Rectal smooth muscle tissue (tissue), 1 donor: ENCODE data around the gene IL1RAPL1.

Experiments
- H3K27ac ChIP-seq: one replicate; pipeline ENCODE4 v1.7.0; 2013; ENCODE audit warnings: low read depth, low read length, inconsistent platforms
- H3K27me3 ChIP-seq: one replicate; pipeline ENCODE4 v1.7.0; 2013; ENCODE audit warnings: low read length; ENCODE audit not compliant: control insufficient read depth, insufficient read depth
- H3K36me3 ChIP-seq: one replicate; pipeline ENCODE4 v1.7.0; 2013; ENCODE audit warnings: low read length; ENCODE audit not compliant: control insufficient read depth, insufficient read depth
- H3K4me1 ChIP-seq: one replicate; pipeline ENCODE4 v1.7.0; 2013; ENCODE audit warnings: low read length; ENCODE audit not compliant: control insufficient read depth, insufficient read depth
- H3K4me3 ChIP-seq: one replicate; pipeline ENCODE4 v1.7.0; 2013; ENCODE audit warnings: low read length
- H3K9ac ChIP-seq: one replicate; pipeline ENCODE4 v1.7.0; 2013; ENCODE audit warnings: low read length

Gene IL1RAPL1

GRCh38 chrX:29590921-29591320, 1003.7 kb downstream of the IL1RAPL1 start:
- H3K4me1 ChIP-seq = no peaks in the 10 kb centered on the region
- no peaks in the 10 kb centered on the region for H3K36me3 ChIP-seq
- H3K4me3 ChIP-seq = no peak overlapping the region
- H3K27ac ChIP-seq = no peak overlapping the region
- H3K9ac ChIP-seq = no peak overlapping the region
- H3K27me3 ChIP-seq = no peaks in the 10 kb centered on the region

GRCh38 chrX:29604381-29604780, 1017.1 kb downstream of the IL1RAPL1 start:
- Histone ChIP-seq H3K9ac (no peak overlapping the region), H3K4me3 (no peak overlapping the region), H3K4me1 (no peaks in the 10 kb centered on the region), H3K27ac (no peak overlapping the region), H3K27me3 (no peaks in the 10 kb centered on the region), H3K36me3 (no peaks in the 10 kb centered on the region)

GRCh38 chrX:29617276-29617675, 1030.0 kb downstream of the IL1RAPL1 start:
- no peaks in the 10 kb centered on the region for H3K36me3 ChIP-seq

GRCh38 chrX:29617725-29618124, 1030.5 kb downstream of the IL1RAPL1 start:
- no peaks in the 10 kb centered on the region for H3K4me1 ChIP-seq
- H3K27me3 ChIP-seq = no peaks in the 10 kb centered on the region
- no peak overlapping the region for H3K4me3 ChIP-seq
- H3K27ac ChIP-seq = no peak overlapping the region
- H3K9ac ChIP-seq = no peak overlapping the region
- no peaks in the 10 kb centered on the region for H3K36me3 ChIP-seq

More at GRCh38 chrX:29617276-29617675, 1030.0 kb downstream of the IL1RAPL1 start:
- no peaks in the 10 kb centered on the region for H3K27me3 ChIP-seq
- H3K4me3 ChIP-seq = no peak overlapping the region
- H3K9ac ChIP-seq = no peak overlapping the region
- no peaks in the 10 kb centered on the region for H3K4me1 ChIP-seq
- no peak overlapping the region for H3K27ac ChIP-seq

- Histone ChIP-seq H3K4me1 (no peaks in the 10 kb centered on the region), H3K9ac (no peak overlapping the region), H3K27me3 (no peaks in the 10 kb centered on the region), H3K36me3 (no peaks in the 10 kb centered on the region), H3K4me3 (no peak overlapping the region), H3K27ac (no peak overlapping the region)
Observed at GRCh38 chrX:29627833-29628232, 1040.6 kb downstream of the IL1RAPL1 start.

GRCh38 chrX:29634516-29634915, 1047.3 kb downstream of the IL1RAPL1 start:
- no peak overlapping the region for H3K9ac ChIP-seq
- H3K4me1 ChIP-seq = no peaks in the 10 kb centered on the region
- H3K27ac ChIP-seq = no peak overlapping the region
- no peaks in the 10 kb centered on the region for H3K27me3 ChIP-seq
- H3K36me3 ChIP-seq = no peaks in the 10 kb centered on the region
- no peak overlapping the region for H3K4me3 ChIP-seq

GRCh38 chrX:29636331-29636730, 1049.1 kb downstream of the IL1RAPL1 start:
- Histone ChIP-seq H3K27me3 (no peaks in the 10 kb centered on the region), H3K4me3 (no peak overlapping the region), H3K27ac (no peak overlapping the region), H3K9ac (no peak overlapping the region), H3K4me1 (no peaks in the 10 kb centered on the region), H3K36me3 (no peaks in the 10 kb centered on the region)

- H3K27me3 ChIP-seq = no peaks in the 10 kb centered on the region
- H3K27ac ChIP-seq = no peak overlapping the region
- H3K9ac ChIP-seq = no peak overlapping the region
- no peaks in the 10 kb centered on the region for H3K36me3 ChIP-seq
- H3K4me3 ChIP-seq = no peak overlapping the region
- H3K4me1 ChIP-seq = no peaks in the 10 kb centered on the region
Observed at GRCh38 chrX:29640106-29640505, 1052.9 kb downstream of the IL1RAPL1 start.

GRCh38 chrX:29641461-29641860, 1054.2 kb downstream of the IL1RAPL1 start:
- H3K36me3 ChIP-seq = no peaks in the 10 kb centered on the region
- no peaks in the 10 kb centered on the region for H3K27me3 ChIP-seq
- H3K9ac ChIP-seq = no peak overlapping the region
- no peak overlapping the region for H3K27ac ChIP-seq
- H3K4me1 ChIP-seq = no peaks in the 10 kb centered on the region
- no peak overlapping the region for H3K4me3 ChIP-seq

GRCh38 chrX:29643181-29643580, 1055.9 kb downstream of the IL1RAPL1 start:
- no peak overlapping the region for H3K4me3 ChIP-seq
- H3K36me3 ChIP-seq = no peaks in the 10 kb centered on the region
- H3K27me3 ChIP-seq = no peaks in the 10 kb centered on the region
- no peaks in the 10 kb centered on the region for H3K4me1 ChIP-seq
- H3K27ac ChIP-seq = no peak overlapping the region
- no peak overlapping the region for H3K9ac ChIP-seq

GRCh38 chrX:29648161-29648560, 1060.9 kb downstream of the IL1RAPL1 start:
- Histone ChIP-seq H3K9ac (no peak overlapping the region), H3K36me3 (no peaks in the 10 kb centered on the region), H3K4me3 (no peak overlapping the region), H3K27me3 (no peaks in the 10 kb centered on the region), H3K4me1 (no peaks in the 10 kb centered on the region), H3K27ac (no peak overlapping the region)

GRCh38 chrX:29652484-29652883, 1065.2 kb downstream of the IL1RAPL1 start:
- Histone ChIP-seq H3K4me1 (no peaks in the 10 kb centered on the region), H3K27me3 (no peaks in the 10 kb centered on the region), H3K27ac (no peak overlapping the region), H3K36me3 (no peaks in the 10 kb centered on the region), H3K9ac (no peak overlapping the region), H3K4me3 (no peak overlapping the region)

- no peak overlapping the region for H3K4me3 ChIP-seq
- H3K9ac ChIP-seq = no peak overlapping the region
- no peaks in the 10 kb centered on the region for H3K4me1 ChIP-seq
- H3K27me3 ChIP-seq = no peaks in the 10 kb centered on the region
- no peaks in the 10 kb centered on the region for H3K36me3 ChIP-seq
- H3K27ac ChIP-seq = no peak overlapping the region
Observed at GRCh38 chrX:29653721-29654120, 1066.5 kb downstream of the IL1RAPL1 start.
